Smooth muscle cell (in vitro differentiated cells): ENCODE results near the gene TMEM121. TPM values are rescaled to one million over a fixed set of nuclear protein-coding genes. Genes with fewer than 3 reads are reported as not detected.

ENCODE experiments used
- DNase-seq: peaks from one replicate; lab custom pipeline; 2025; ENCODE audit not compliant: unreplicated experiment; lab: John Stamatoyannopoulos, UW
- H2AFZ ChIP-seq: fragments of 200-600 bp; sonication (generic); 2 replicates; pipeline ENCODE4 v1.6.0; 2016; ENCODE audit warnings: antibody characterized with exemption, low read depth, mild to moderate bottlenecking
- H3F3A ChIP-seq: fragments of 200-600 bp; sonication (generic); 2 replicates; pipeline ENCODE4 v1.6.0; 2017; ENCODE audit warnings: antibody characterized with exemption, low read depth
- H3K27ac ChIP-seq: fragments of 200-600 bp; sonication (generic); 2 replicates; pipeline ENCODE4 v1.5.1; 2016; ENCODE audit warnings: low read depth, mild to moderate bottlenecking
- H3K27me3 ChIP-seq: fragments of 200-600 bp; sonication (generic); 2 replicates; pipeline ENCODE4 v1.6.1; 2016; ENCODE audit warnings: low read depth, mild to moderate bottlenecking
- H3K36me3 ChIP-seq: fragments of 200-600 bp; sonication (generic); 2 replicates; pipeline ENCODE4 v1.5.1; 2016; ENCODE audit warnings: low read depth
- H3K4me1 ChIP-seq: fragments of 200-600 bp; sonication (generic); 2 replicates; pipeline ENCODE4 v1.5.1; 2016; ENCODE audit warnings: low read depth
- H3K4me2 ChIP-seq: fragments of 200-600 bp; sonication (generic); 2 replicates; pipeline ENCODE4 v1.6.0; 2016; ENCODE audit warnings: mild to moderate bottlenecking
- H3K4me3 ChIP-seq: fragments of 200-600 bp; sonication (generic); 2 replicates; pipeline ENCODE4 v1.5.1; 2016; ENCODE audit warnings: mild to moderate bottlenecking
- H3K79me2 ChIP-seq: fragments of 200-600 bp; sonication (generic); 2 replicates; pipeline ENCODE4 v1.6.0; 2016; ENCODE audit warnings: low read depth, mild to moderate bottlenecking
- H3K9ac ChIP-seq: fragments of 200-600 bp; sonication (generic); 2 replicates; pipeline ENCODE4 v1.6.0; 2016; ENCODE audit warnings: low read depth
- H3K9me3 ChIP-seq: fragments of 200-600 bp; sonication (generic); replicated peaks from 2 replicates; pipeline ENCODE4 v1.5.1; 2016; ENCODE audit warnings: low read depth
- H4K20me1 ChIP-seq: fragments of 200-600 bp; sonication (generic); 2 replicates; pipeline ENCODE4 v1.6.0; 2016; ENCODE audit warnings: low read depth
- WGBS: methylation state at CpG from one replicate; pipeline ENCODE4 v1.1.7; 2016; ENCODE audit warnings: low lambda C conversion rate; 5-methylcytosine and 5-hydroxymethylcytosine counted together
- polyA plus RNA-seq: library from polyadenylated mRNA; unstranded; fragments of >200 nt; fragmentation: Nextera tagmentation; extraction: Ambion mirVana; gene quantifications from 2 replicates; pipeline ENCODE4 v1.2.1, GENCODE V29; 2016
- total RNA-seq: library from RNA; depleted of rRNA; stranded (reverse); fragments of >200 nt; gene quantifications from 2 replicates; pipeline ENCODE4 v1.2.3, GENCODE V29; 2014
- TF ChIP-seq, protein P1 (sequence below): fragments of 200-600 bp; sonication (generic); IDR thresholded peaks from 2 replicates; pipeline ENCODE4 v1.5.1; 2017; ENCODE audit warnings: borderline replicate concordance, mild to moderate bottlenecking, antibody characterized with exemption; ENCODE audit not compliant: insufficient read depth, poor library complexity, severe bottlenecking

TMEM121 gene
- total and polyA plus RNA-seq, 2 experiments from 2014 or later = 2.6 to 12.1 TPM

DNA sequence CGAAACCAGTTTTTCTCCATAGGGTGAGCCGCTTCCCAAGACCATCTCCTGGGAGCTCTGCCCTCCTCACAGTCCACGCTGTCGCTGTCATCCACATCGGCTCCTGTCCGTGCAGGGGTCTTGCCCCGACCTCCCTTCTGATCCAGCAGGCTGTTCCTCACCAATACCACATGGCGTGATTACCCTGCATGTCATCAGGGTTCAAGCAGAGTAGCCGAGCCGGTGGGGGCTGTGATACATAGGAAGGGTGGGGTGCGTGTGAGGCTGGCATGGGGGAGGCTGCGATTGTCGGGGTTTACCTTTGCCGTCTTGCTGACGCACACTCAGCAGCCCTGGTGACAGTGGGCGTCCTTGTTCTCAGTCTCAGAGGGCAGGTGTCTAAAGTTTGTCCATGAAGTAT lies 18.3 kb upstream of the TMEM121 start:
- no peaks in the 10 kb centered on the region for H3F3A ChIP-seq
- H3K9ac ChIP-seq = no peak overlapping the region
- H3K79me2 ChIP-seq = no peaks in the 10 kb centered on the region
- TF ChIP-seq, protein P1, sequence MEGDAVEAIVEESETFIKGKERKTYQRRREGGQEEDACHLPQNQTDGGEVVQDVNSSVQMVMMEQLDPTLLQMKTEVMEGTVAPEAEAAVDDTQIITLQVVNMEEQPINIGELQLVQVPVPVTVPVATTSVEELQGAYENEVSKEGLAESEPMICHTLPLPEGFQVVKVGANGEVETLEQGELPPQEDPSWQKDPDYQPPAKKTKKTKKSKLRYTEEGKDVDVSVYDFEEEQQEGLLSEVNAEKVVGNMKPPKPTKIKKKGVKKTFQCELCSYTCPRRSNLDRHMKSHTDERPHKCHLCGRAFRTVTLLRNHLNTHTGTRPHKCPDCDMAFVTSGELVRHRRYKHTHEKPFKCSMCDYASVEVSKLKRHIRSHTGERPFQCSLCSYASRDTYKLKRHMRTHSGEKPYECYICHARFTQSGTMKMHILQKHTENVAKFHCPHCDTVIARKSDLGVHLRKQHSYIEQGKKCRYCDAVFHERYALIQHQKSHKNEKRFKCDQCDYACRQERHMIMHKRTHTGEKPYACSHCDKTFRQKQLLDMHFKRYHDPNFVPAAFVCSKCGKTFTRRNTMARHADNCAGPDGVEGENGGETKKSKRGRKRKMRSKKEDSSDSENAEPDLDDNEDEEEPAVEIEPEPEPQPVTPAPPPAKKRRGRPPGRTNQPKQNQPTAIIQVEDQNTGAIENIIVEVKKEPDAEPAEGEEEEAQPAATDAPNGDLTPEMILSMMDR = no peak
- H3K36me3 ChIP-seq = no peaks in the 10 kb centered on the region
- H3K4me3 ChIP-seq = no peak overlapping the region
- no peak overlapping the region for H3K27ac ChIP-seq
- no peak overlapping the region for H2AFZ ChIP-seq
- H3K27me3 ChIP-seq = peaks cover 5% of the 10 kb centered on the region
- H3K4me2 ChIP-seq = no peak overlapping the region
- H3K9me3 ChIP-seq = no peaks in the 10 kb centered on the region
- no peaks in the 10 kb centered on the region for H3K4me1 ChIP-seq
- DNase-seq = no peak
- H4K20me1 ChIP-seq = no peaks in the 10 kb centered on the region
- 89% methylated on average over 16 of the region's 16 CpGs for WGBS

DNA sequence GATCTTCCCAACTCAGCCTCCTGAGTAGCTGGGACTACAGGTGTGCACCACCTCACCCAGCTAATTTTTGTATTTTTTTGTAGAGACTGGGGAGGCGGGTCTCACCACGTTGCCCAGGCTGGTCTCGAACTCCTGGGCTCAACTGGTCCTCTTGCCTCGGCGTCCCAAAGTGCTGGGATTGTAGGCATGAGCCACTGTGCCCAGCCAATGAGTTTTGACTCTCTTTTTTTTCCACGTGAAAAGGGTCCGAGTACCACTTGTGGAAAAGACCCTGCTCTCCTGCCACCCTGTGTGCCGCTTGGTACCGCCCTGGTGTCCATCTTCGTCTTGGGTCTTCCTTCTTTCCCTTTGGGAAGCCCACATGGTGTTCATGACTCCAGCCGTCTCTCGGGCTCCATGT lies 17.8 kb upstream of the TMEM121 start:
- TF ChIP-seq, protein P1 = no peak
- Histone ChIP-seq H3K79me2 (no peaks in the 10 kb centered on the region), H3K4me2 (no peak overlapping the region), H3K4me1 (no peaks in the 10 kb centered on the region), H3K27ac (no peak overlapping the region), H3K36me3 (no peaks in the 10 kb centered on the region), H2AFZ (no peak overlapping the region), H3K9me3 (no peaks in the 10 kb centered on the region), H4K20me1 (no peaks in the 10 kb centered on the region), H3K4me3 (no peak overlapping the region), H3F3A (no peaks in the 10 kb centered on the region), H3K27me3 (peaks cover 5% of the 10 kb centered on the region), H3K9ac (no peak overlapping the region)
- DNase-seq = no peak
- WGBS = 81% methylated on average over 12 of the region's 12 CpGs

DNA sequence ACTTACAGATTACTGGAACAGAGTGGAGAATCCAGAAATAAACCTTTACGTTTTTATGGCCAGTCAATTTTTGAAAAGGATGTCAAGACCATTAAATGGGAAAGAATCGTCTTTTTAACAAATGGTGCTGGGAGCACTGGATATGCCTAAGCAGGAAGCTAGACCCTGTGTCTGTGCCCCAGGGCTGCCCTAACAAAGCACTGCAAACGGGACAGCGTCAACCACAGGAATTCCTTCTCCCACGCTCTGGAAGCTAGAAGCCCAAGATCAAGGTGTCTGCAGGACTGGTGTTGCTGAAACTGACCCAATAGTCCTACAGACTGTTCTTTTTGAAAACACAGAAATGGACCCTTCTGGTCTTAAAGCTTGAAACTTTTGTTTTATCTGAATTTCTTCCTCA lies 9.3 kb upstream of the TMEM121 start:
- Histone ChIP-seq H4K20me1 (no peaks in the 10 kb centered on the region), H3K27ac (no peak overlapping the region), H3K4me2 (no peak overlapping the region), H2AFZ (no peak overlapping the region), H3F3A (no peaks in the 10 kb centered on the region), H3K9ac (no peak overlapping the region), H3K79me2 (no peaks in the 10 kb centered on the region), H3K4me3 (no peak overlapping the region), H3K27me3 (no peaks in the 10 kb centered on the region), H3K4me1 (no peaks in the 10 kb centered on the region), H3K36me3 (no peaks in the 10 kb centered on the region), H3K9me3 (no peaks in the 10 kb centered on the region)
- WGBS = 50% methylated on average over 5 of the region's 5 CpGs
- no peak for DNase-seq
- TF ChIP-seq, protein P1 = no peak

DNA sequence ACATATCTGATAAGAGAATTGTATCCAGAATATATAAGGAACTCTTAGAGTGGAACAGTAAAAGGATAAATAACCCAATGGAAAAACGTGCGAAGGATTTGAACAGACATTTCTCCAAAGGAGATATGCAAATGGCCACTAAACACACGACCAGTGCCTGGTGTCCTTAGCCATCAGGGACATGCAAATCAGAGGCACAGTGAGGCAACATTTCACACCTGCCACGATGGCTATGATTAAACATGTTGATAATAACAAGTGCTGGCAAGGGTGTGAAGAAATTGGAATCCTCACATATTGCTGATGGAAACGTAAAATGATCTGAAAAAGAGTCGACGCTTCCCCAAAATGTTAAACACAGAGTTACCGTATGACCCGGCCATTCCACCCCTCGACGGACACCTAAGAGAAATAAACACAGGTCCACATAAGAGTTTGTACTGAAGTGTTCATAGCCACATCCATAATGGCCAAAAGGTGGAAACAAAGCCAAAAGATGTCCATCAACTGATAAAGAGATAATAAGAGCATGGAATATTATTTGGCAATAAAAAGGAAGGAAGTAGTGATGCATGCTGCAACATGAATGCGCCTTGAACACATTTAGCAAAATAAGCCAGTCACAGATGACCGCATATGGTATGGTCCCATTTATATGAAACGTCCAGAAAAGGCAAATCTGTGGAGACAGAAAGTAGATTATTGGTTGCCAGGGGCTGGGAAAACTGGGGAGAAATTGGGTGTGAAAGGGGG lies 6.3 kb upstream of the TMEM121 start:
- H3K27ac ChIP-seq = no peak overlapping the region

More for the DNA sequence above, 6.3 kb upstream of the TMEM121 start:
- WGBS = 78% methylated on average over 14 of the region's 14 CpGs
- Histone ChIP-seq H2AFZ (no peak overlapping the region), H3K79me2 (no peaks in the 10 kb centered on the region), H3K36me3 (no peaks in the 10 kb centered on the region), H3F3A (no peaks in the 10 kb centered on the region), H3K4me1 (no peaks in the 10 kb centered on the region), H4K20me1 (no peaks in the 10 kb centered on the region), H3K4me3 (no peak overlapping the region), H3K9me3 (no peaks in the 10 kb centered on the region), H3K4me2 (no peak overlapping the region), H3K27me3 (no peaks in the 10 kb centered on the region), H3K9ac (no peak overlapping the region)
- TF ChIP-seq, protein P1 = no peak
- no peak for DNase-seq
